Skin of body (tissue), 2 donors: ENCODE results near the gene PTPRM. TPM values are rescaled to one million over a fixed set of nuclear protein-coding genes. Genes with fewer than 3 reads are reported as not detected.

ENCODE experiments used
- DNase-seq: peaks from one replicate; lab custom pipeline; 2025; lab: John Stamatoyannopoulos, UW
- total RNA-seq: library from RNA; depleted of rRNA; stranded (reverse); fragments of >200 nt; gene quantifications from one replicate; pipeline ENCODE4 v1.2.3, GENCODE V29; 2014

PTPRM gene
- total RNA-seq, 1 donor from 2014 or later, result 46.3 TPM

GRCh38 chr18:7896161-7896560, 329.0 kb downstream of the PTPRM start:
- DNase-seq, result no peak

GRCh38 chr18:7896805-7897518, 329.8 kb downstream of the PTPRM start:
- DNase-seq, result no peak

GRCh38 chr18:7898181-7898580, 331.1 kb downstream of the PTPRM start:
- DNase-seq, result no peak

- DNase-seq, result no peak
These were observed 332.0 kb downstream of the PTPRM start for GRCh38 chr18:7899078-7899477.

- no peak for DNase-seq
These were observed 333.0 kb downstream of the PTPRM start for GRCh38 chr18:7900091-7900490.

- DNase-seq, result no peak
These were observed 334.5 kb downstream of the PTPRM start for GRCh38 chr18:7901657-7902056.

GRCh38 chr18:7902399-7902839, 335.3 kb downstream of the PTPRM start:
- DNase-seq, result no peak

GRCh38 chr18:7904529-7904928, 337.4 kb downstream of the PTPRM start:
- DNase-seq, result no peak

- DNase-seq, result no peak
These were observed 341.7 kb downstream of the PTPRM start for GRCh38 chr18:7908681-7909299.

GRCh38 chr18:7914834-7915670, 347.9 kb downstream of the PTPRM start:
- no peak for DNase-seq

GRCh38 chr18:7918701-7919100, 351.6 kb downstream of the PTPRM start:
- no peak for DNase-seq

GRCh38 chr18:7919565-7919964, 352.4 kb downstream of the PTPRM start:
- DNase-seq, result no peak

GRCh38 chr18:7921938-7922587, 354.9 kb downstream of the PTPRM start:
- no peak for DNase-seq

GRCh38 chr18:7923105-7923504, 356.0 kb downstream of the PTPRM start:
- DNase-seq, result no peak

- no peak for DNase-seq
These were observed 357.5 kb downstream of the PTPRM start for GRCh38 chr18:7924616-7925015.

GRCh38 chr18:7926526-7926925, 359.4 kb downstream of the PTPRM start:
- no peak for DNase-seq

- DNase-seq, result no peak
These were observed 360.0 kb downstream of the PTPRM start for GRCh38 chr18:7927119-7927518.

GRCh38 chr18:7931763-7932162, 364.6 kb downstream of the PTPRM start:
- DNase-seq, result no peak

- DNase-seq, result no peak
These were observed 370.2 kb downstream of the PTPRM start for GRCh38 chr18:7937268-7937667.

- no peak for DNase-seq
These were observed 372.4 kb downstream of the PTPRM start for GRCh38 chr18:7939521-7939920.

- DNase-seq, result no peak
These were observed 373.3 kb downstream of the PTPRM start for GRCh38 chr18:7940379-7940778.

- DNase-seq, result no peak
These were observed 373.9 kb downstream of the PTPRM start for GRCh38 chr18:7940971-7941370.
